Astrocyte of the cerebellum (primary cell): Measurements from ENCODE around the gene SRSF1.

Experiments
- DNase-seq: peaks from one replicate; pipeline ENCODE4 v3.0.0-alpha.2; 2011; ENCODE audit warnings: low read depth
- H3K4me3 ChIP-seq: 2 replicates; pipeline ENCODE4 v1.5.1; 2011; ENCODE audit warnings: mild to moderate bottlenecking, low read depth, low read length, moderate library complexity
- in situ Hi-C: cut with HindIII; loops from 2 replicates; pipeline ENCODE4 v1.10.0; 2017; ENCODE audit warnings: low sequenced_read_pairs
- TF ChIP-seq, protein P1 (sequence below): IDR thresholded peaks from 2 replicates; pipeline ENCODE4 v1.5.1; 2012; ENCODE audit warnings: low read length, low read depth, moderate library complexity, mild to moderate bottlenecking; ENCODE audit errors: missing control alignments

The SRSF1 gene

DNA sequence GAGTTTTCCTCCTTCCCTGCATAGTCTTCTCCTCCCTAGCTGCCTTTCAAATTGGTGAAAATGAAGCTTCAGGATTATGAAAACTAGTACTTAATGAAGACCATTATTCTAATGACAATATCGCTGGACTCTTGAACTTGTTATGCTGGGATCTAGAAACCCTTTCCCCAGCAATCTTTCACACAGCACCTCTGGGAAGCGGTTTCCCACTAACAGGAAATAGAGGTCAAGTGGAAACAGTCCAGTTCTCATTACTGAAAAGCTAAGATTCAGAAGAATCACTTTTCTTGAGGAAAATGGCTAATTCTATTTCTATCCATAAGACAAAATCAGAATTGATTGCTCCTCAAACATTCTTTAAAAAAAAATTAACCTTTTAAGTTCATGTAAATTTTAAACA, 17.0 kb downstream of the SRSF1 start:
- TF ChIP-seq, protein P1, sequence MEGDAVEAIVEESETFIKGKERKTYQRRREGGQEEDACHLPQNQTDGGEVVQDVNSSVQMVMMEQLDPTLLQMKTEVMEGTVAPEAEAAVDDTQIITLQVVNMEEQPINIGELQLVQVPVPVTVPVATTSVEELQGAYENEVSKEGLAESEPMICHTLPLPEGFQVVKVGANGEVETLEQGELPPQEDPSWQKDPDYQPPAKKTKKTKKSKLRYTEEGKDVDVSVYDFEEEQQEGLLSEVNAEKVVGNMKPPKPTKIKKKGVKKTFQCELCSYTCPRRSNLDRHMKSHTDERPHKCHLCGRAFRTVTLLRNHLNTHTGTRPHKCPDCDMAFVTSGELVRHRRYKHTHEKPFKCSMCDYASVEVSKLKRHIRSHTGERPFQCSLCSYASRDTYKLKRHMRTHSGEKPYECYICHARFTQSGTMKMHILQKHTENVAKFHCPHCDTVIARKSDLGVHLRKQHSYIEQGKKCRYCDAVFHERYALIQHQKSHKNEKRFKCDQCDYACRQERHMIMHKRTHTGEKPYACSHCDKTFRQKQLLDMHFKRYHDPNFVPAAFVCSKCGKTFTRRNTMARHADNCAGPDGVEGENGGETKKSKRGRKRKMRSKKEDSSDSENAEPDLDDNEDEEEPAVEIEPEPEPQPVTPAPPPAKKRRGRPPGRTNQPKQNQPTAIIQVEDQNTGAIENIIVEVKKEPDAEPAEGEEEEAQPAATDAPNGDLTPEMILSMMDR, result no peak
- H3K4me3 ChIP-seq, result no peak overlapping the region
- in situ Hi-C loops, result loop anchor here (5.0 kb wide), 1 partner anchor 133 kb away; no protein-coding TSS in a partner anchor
- DNase-seq, result no peak

DNA sequence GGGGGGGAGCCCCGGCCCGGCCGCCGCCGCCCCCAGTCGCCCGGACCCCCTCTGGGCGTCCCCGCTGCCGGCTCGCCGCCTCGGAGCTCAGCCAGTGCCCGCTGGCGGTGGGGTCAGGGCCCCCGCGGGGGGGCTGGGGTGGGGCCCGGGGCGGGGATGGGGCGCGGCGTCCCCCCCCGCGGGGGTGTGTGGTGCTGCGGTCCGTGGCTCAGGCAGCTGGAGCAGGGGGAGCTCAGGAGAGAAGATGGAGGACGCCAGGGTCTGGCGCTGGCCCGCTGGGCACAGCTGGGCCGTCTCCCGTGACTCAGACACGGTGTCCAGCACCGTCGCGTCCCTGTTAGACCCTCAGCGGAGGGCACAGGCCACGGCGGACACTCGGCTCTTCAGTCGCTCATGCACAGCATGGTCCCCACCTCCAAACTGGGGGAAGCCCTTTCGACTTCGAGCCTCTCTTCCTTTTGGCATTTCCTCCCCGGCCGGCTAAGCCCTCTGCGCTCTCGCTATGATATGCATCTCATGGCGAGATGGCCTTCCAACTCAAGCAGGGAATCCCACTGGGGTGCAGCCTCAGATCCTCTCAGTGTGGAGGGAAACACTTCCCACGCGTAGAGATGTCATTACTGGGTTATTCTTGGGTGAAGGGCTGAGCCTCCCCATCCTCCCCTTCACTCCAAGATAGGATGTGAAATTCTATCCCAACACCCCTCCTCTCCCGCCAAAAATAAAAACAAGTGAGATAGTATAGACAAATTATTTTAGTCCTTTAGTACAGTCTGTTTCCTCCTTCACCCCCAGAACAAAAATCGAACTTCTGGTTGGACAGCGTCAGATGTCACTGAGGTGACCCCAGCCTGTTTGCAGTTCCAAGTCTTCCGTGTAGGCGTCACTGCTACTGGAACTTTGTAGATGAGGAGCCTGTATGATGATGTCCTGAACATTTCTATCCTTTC, 18.5 kb downstream of the SRSF1 start:
- no peak for DNase-seq

DNA sequence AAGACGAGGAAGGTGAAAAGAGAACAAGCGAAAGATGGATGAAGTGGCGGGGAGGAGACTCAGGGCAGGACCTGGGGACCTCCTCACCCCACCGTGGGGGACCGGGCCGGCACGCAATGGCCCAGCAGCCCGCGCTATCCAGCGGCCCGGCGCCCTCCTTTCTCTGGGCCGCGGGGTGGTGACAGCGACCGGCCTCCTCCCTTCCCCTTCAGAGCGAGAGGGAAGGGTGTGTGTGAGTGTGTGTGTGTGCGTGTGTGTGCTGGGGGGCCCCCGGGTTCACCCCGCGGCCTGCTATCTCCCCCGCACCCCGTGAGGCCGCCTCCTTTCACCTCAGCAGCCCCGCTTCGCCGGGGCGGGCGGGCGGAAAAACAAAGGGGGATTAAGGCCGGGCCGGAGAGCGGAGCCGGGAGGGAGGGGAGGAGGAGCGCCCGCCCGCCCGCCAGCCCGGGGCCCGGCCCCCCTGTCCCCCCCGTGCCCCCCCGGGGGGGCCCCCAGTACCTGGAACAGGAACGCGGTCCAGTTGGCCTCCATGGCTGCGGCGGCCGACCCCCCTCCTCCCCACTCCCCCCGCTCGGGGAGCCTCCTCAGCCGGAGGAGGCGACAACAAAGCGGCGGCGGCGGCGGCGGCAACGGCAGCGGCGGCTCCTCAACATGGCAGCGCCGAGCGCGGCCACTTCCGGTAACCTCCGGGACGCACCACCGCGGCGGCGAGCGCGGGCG, 19.3 kb downstream of the SRSF1 start, which contains the start of gene VEZF1:
VEZF1 (minus strand) TSS at position 674 of the 720 bp plus-strand sequence; CDS start at position 531, 143 bp downstream.
- in situ Hi-C loops, result no loop called here
- TF ChIP-seq, protein P1, result no peak
- DNase-seq, result no peak
- peak within 1 kb of the TSS; percentile 74 for H3K4me3 ChIP-seq

More for the DNA sequence above, 18.5 kb downstream of the SRSF1 start:
- TF ChIP-seq, protein P1, result peak; percentile 4
- peak overlapping the region; percentile 74 for H3K4me3 ChIP-seq
- in situ Hi-C loops, result no loop called here

DNA sequence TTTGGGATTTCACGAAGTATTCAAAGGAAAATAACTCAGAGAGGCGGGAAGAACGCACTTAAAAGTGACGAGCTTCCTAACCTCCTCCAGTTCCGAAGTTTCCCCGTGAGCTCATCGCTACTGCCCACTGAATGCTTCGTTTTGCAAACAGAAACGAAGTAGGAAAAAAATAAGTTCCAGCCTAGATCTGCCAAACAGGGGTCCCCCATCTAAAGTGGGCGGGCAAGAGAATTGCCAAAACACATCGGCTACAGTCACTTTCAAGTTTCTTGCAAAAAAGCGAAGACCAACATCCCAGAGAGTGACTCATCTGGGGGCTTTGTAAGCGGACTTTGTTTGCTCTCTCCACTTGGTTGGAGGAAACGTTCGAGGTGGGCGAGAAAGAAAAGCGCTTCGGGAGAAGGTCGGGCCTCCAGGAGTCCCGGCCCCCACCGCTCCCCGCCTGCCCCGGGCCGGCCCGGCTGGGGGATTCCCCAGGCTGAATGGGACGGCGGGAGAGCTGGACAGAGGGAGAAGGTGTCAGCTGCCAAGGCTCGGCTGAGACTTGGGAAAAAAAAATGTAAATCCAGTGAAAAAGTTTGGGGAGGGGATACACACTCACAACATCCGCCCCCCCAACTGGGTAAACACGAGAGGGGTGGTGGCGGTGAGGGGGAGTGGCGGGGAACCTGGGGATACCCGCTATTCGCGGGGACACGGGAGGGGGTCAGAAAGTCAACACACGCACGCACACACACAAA, 20.0 kb downstream of the SRSF1 start:
- in situ Hi-C loops, result no loop called here
- DNase-seq, result peak; percentile 64
- TF ChIP-seq, protein P1, result no peak
- peak overlapping the region; percentile 74 for H3K4me3 ChIP-seq

DNA sequence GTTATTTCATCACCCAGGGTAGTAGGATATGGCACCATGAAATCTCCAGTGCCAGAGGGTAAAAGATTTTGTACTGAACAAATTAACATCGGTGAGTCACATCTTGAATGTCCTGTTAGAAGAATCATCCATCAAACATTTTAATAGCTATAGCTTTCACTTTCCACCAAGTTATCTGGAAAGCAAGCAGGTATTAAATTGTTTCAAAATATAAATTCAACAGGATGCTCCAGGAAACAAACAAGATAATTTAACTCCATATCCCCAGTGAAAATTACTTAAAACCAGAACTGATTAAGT, 21.4 kb downstream of the SRSF1 start:
- DNase-seq, result no peak
- in situ Hi-C loops, result no loop called here
- peak overlapping the region; percentile 13 for H3K4me3 ChIP-seq
- TF ChIP-seq, protein P1, result no peak

DNA sequence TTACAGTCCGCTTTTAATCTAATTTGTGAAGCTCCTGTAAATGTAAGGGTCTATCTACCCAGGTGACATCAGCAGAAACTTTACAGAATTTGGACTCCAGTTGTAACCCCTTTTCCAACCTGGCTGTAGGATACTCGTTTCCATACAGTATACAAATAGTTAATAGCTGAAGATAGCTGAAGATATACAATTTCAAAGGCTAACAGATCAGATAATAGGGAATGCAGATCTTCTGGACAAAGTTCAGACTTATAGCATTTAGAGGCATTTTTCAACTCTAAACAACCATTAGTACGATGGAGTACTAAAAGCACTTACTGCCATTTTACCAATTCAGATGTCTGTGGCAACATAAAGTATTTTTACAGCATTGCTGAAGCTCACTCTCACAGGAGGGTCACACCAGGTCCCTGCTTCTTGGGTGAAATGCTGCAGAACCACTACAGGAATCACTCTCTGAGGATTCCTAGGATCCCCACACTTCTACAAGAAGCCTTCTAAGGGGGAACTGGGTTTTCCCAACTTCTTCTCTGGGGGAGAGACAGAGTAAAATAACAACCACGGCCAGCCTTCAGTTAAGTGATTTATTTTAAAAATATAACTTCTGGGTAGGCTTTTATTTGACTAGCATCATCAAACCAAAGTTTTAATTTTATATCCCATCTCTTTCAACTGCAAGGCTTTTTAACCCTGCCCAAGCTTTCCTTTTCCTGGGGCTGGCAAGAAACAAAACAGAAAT, 21.9 kb downstream of the SRSF1 start:
- TF ChIP-seq, protein P1, result no peak
- H3K4me3 ChIP-seq, result peak overlapping the region; percentile 13
- in situ Hi-C loops, result loop anchor here (5.0 kb wide), 1 partner anchor 58 kb away; no protein-coding TSS in a partner anchor
- no peak for DNase-seq
